ENCODE data around the gene UNC45B. TPM values are rescaled to one million over a fixed set of nuclear protein-coding genes. Genes with fewer than 3 reads are reported as not detected.

Gene UNC45B
- total RNA-seq, 1 experiment from 2014 or later, result not detected

GRCh38 chr17:35159940-35160339, 12.3 kb downstream of the UNC45B start:
- CTCF ChIA-PET, result no interaction called here
- Histone ChIP-seq H3K27me3 (replicated peaks; ENCODE audit: control insufficient read depth, insufficient read depth, low read length) (no peaks in the 10 kb centered on the region; the same call in 1 of the 2 replicates), H3K9me3 (no peaks in the 10 kb centered on the region), H3K4me1 (no peaks in the 10 kb centered on the region), H3K4me3 (ENCODE audit: low read depth, low read length) (no peak overlapping the region), H3K36me3 (ENCODE audit: control insufficient read depth, insufficient read depth, low read length) (no peaks in the 10 kb centered on the region)
- TF ChIP-seq, protein P1, sequence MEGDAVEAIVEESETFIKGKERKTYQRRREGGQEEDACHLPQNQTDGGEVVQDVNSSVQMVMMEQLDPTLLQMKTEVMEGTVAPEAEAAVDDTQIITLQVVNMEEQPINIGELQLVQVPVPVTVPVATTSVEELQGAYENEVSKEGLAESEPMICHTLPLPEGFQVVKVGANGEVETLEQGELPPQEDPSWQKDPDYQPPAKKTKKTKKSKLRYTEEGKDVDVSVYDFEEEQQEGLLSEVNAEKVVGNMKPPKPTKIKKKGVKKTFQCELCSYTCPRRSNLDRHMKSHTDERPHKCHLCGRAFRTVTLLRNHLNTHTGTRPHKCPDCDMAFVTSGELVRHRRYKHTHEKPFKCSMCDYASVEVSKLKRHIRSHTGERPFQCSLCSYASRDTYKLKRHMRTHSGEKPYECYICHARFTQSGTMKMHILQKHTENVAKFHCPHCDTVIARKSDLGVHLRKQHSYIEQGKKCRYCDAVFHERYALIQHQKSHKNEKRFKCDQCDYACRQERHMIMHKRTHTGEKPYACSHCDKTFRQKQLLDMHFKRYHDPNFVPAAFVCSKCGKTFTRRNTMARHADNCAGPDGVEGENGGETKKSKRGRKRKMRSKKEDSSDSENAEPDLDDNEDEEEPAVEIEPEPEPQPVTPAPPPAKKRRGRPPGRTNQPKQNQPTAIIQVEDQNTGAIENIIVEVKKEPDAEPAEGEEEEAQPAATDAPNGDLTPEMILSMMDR (IDR thresholded peaks at IDR 0.05; ENCODE audit: insufficient read depth in 1 of 2, low read depth in 1 of 2, low read length in 1 of 2, severe bottlenecking in 1 of 2, unreplicated experiment in 1 of 2), result no peak
- Mint-ChIP-seq H3K9me3 (ENCODE audit: unreplicated experiment) (no peaks in the 10 kb centered on the region), H3K4me3 (ENCODE audit: unreplicated experiment) (no peak overlapping the region), H3K27me3 (ENCODE audit: insufficient read depth, unreplicated experiment) (peaks cover 20% of the 10 kb centered on the region), H3K4me1 (ENCODE audit: low read depth, unreplicated experiment) (no peaks in the 10 kb centered on the region), H3K36me3 (ENCODE audit: insufficient read depth, unreplicated experiment) (no peaks in the 10 kb centered on the region), H3K27ac (ENCODE audit: unreplicated experiment) (no peak overlapping the region)
- POLR2A ChIA-PET, result no interaction called here
- BruUV-seq (replicated peaks), result no TSS peak
- intact Hi-C loops (cut with micrococcal nuclease; ENCODE audit: unreplicated experiment), result no loop called here
- DNase-seq, result no peak

- TF ChIP-seq, protein P1 (IDR thresholded peaks at IDR 0.05; ENCODE audit: insufficient read depth in 1 of 2, low read depth in 1 of 2, low read length in 1 of 2, severe bottlenecking in 1 of 2, unreplicated experiment in 1 of 2), result no peak
Observed at GRCh38 chr17:35160354-35161201, 13.0 kb downstream of the UNC45B start.

GRCh38 chr17:35161281-35161761, 13.7 kb downstream of the UNC45B start:
- no peaks in the 10 kb centered on the region; the same call in 1 of the 2 replicates for H3K27me3 ChIP-seq (replicated peaks; ENCODE audit: control insufficient read depth, insufficient read depth, low read length)
- intact Hi-C loops (cut with micrococcal nuclease; ENCODE audit: unreplicated experiment), result no loop called here
- H3K36me3 ChIP-seq (ENCODE audit: control insufficient read depth, insufficient read depth, low read length), result no peaks in the 10 kb centered on the region
- no peaks in the 10 kb centered on the region for H3K9me3 ChIP-seq
- ChIA-PET CTCF (no interaction called here), POLR2A (no interaction called here)
- Mint-ChIP-seq H3K4me3 (ENCODE audit: unreplicated experiment) (no peak overlapping the region), H3K9me3 (ENCODE audit: unreplicated experiment) (no peaks in the 10 kb centered on the region), H3K36me3 (ENCODE audit: insufficient read depth, unreplicated experiment) (no peaks in the 10 kb centered on the region), H3K4me1 (ENCODE audit: low read depth, unreplicated experiment) (peaks cover 4% of the 10 kb centered on the region), H3K27me3 (ENCODE audit: insufficient read depth, unreplicated experiment) (peaks cover 20% of the 10 kb centered on the region), H3K27ac (ENCODE audit: unreplicated experiment) (no peak overlapping the region)
- DNase-seq, result peak in 1 of 2 experiments; percentile 2
- H3K4me3 ChIP-seq (ENCODE audit: low read depth, low read length), result no peak overlapping the region
- no TSS peak for BruUV-seq (replicated peaks)
- H3K4me1 ChIP-seq, result no peaks in the 10 kb centered on the region
- TF ChIP-seq, protein P1 (IDR thresholded peaks at IDR 0.05; ENCODE audit: insufficient read depth in 1 of 2, low read depth in 1 of 2, low read length in 1 of 2, severe bottlenecking in 1 of 2, unreplicated experiment in 1 of 2), result no peak

More at GRCh38 chr17:35160354-35161201, 13.0 kb downstream of the UNC45B start:
- peak in 1 of 2 experiments; percentile 8 for DNase-seq
- Mint-ChIP-seq H3K27ac (ENCODE audit: unreplicated experiment) (no peak overlapping the region), H3K4me1 (ENCODE audit: low read depth, unreplicated experiment) (no peaks in the 10 kb centered on the region), H3K27me3 (ENCODE audit: insufficient read depth, unreplicated experiment) (peaks cover 22% of the 10 kb centered on the region), H3K9me3 (ENCODE audit: unreplicated experiment) (no peaks in the 10 kb centered on the region), H3K4me3 (ENCODE audit: unreplicated experiment) (no peak overlapping the region), H3K36me3 (ENCODE audit: insufficient read depth, unreplicated experiment) (no peaks in the 10 kb centered on the region)
- no peak overlapping the region for H3K4me3 ChIP-seq (ENCODE audit: low read depth, low read length)
- no peaks in the 10 kb centered on the region for H3K36me3 ChIP-seq (ENCODE audit: control insufficient read depth, insufficient read depth, low read length)
- no TSS peak for BruUV-seq (replicated peaks)
- intact Hi-C loops (cut with micrococcal nuclease; ENCODE audit: unreplicated experiment), result no loop called here
- H3K9me3 ChIP-seq, result no peaks in the 10 kb centered on the region
- H3K27me3 ChIP-seq (replicated peaks; ENCODE audit: control insufficient read depth, insufficient read depth, low read length), result no peaks in the 10 kb centered on the region; the same call in 1 of the 2 replicates
- ChIA-PET POLR2A (no interaction called here), CTCF (no interaction called here)
- H3K4me1 ChIP-seq, result no peaks in the 10 kb centered on the region

Measured in Caco-2 (cell line).